IMR-90 (cell line): ENCODE results near the gene PRDM2.

Experiments used
- CEBPB ChIP-seq: IDR thresholded peaks from 2 replicates; pipeline ENCODE4 v1.6.1; 2012; ENCODE audit warnings: low read depth, low read length, improper control_type of control experiment
- CHD1 ChIP-seq: IDR thresholded peaks from 2 replicates; pipeline ENCODE4 v1.6.1; 2012; ENCODE audit warnings: low read depth, low read length, improper control_type of control experiment
- FOS ChIP-seq: fragments of 150-350 bp; IDR thresholded peaks from 2 replicates; pipeline ENCODE4 v1.6.1; 2016; ENCODE audit warnings: low read depth, low read length
- MAFK ChIP-seq: IDR thresholded peaks from 2 replicates; pipeline ENCODE4 v1.6.1; 2012; ENCODE audit warnings: low read depth, low read length, improper control_type of control experiment
- MXI1 ChIP-seq: IDR thresholded peaks from 2 replicates; pipeline ENCODE4 v1.6.1; 2012; ENCODE audit warnings: low read depth, mild to moderate bottlenecking, low read length, moderate library complexity, borderline replicate concordance
- NFE2L2 ChIP-seq: fragments of 150-350 bp; IDR thresholded peaks from 2 replicates; pipeline ENCODE4 v1.6.1; 2016; ENCODE audit warnings: low read depth, mild to moderate bottlenecking, low read length
- POLR2A ChIP-seq: IDR thresholded peaks from 2 replicates; pipeline ENCODE4 v1.6.1; 2012; ENCODE audit warnings: mild to moderate bottlenecking, low read depth, low read length
- RAD21 ChIP-seq: IDR thresholded peaks from 2 replicates; pipeline ENCODE4 v1.6.1; 2012; ENCODE audit warnings: low read length, improper control_type of control experiment
- RFX5 ChIP-seq: IDR thresholded peaks from 2 replicates; pipeline ENCODE4 v1.8.0; 2012; ENCODE audit warnings: low read depth, mild to moderate bottlenecking, low read length, moderate library complexity
- TF ChIP-seq, protein P1 (sequence below): conservative IDR thresholded peaks from 2 replicates; pipeline ENCODE4 v1.5.1; 2012; ENCODE audit warnings: mild to moderate bottlenecking, low read depth, low read length, improper control_type of control experiment
- TF ChIP-seq, protein P2 (sequence below): fragments of 150-350 bp; IDR thresholded peaks from 2 replicates; pipeline ENCODE4 v1.6.1; 2017; ENCODE audit warnings: mild to moderate bottlenecking, antibody characterized with exemption, low read length, low read depth

DNA sequence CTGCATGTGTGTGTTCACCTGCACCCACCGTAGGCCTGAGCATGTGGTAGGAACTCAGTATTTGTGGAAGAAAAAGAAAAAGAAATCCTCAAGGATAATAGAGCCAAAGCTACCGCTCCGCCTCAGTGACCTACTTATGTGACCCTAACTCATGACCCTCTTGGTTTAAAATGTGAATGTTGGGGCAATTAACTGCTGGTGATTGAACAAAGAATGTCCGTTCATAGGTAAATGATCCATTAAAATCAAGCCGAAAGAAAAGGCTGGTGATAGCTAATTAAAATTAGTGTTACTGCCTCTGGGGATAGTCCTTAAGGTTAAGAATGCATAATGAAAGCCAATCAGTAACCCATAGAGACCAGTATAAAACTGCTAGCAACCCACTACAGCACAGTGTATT, 98.1 kb downstream of the PRDM2 start:
- TF ChIP-seq, protein P1, sequence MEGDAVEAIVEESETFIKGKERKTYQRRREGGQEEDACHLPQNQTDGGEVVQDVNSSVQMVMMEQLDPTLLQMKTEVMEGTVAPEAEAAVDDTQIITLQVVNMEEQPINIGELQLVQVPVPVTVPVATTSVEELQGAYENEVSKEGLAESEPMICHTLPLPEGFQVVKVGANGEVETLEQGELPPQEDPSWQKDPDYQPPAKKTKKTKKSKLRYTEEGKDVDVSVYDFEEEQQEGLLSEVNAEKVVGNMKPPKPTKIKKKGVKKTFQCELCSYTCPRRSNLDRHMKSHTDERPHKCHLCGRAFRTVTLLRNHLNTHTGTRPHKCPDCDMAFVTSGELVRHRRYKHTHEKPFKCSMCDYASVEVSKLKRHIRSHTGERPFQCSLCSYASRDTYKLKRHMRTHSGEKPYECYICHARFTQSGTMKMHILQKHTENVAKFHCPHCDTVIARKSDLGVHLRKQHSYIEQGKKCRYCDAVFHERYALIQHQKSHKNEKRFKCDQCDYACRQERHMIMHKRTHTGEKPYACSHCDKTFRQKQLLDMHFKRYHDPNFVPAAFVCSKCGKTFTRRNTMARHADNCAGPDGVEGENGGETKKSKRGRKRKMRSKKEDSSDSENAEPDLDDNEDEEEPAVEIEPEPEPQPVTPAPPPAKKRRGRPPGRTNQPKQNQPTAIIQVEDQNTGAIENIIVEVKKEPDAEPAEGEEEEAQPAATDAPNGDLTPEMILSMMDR = no peak
- TF ChIP-seq POLR2A (no peak), RAD21 (no peak), MAFK (no peak), MXI1 (no peak), NFE2L2 (no peak), CEBPB (no peak), RFX5 (no peak), FOS (no peak), CHD1 (no peak)
- TF ChIP-seq, protein P2, sequence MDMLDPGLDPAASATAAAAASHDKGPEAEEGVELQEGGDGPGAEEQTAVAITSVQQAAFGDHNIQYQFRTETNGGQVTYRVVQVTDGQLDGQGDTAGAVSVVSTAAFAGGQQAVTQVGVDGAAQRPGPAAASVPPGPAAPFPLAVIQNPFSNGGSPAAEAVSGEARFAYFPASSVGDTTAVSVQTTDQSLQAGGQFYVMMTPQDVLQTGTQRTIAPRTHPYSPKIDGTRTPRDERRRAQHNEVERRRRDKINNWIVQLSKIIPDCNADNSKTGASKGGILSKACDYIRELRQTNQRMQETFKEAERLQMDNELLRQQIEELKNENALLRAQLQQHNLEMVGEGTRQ = no peak
